Kidney (tissue), 14 donors: Measurements from ENCODE around the gene ASGR1. TPM values are rescaled to one million over a fixed set of nuclear protein-coding genes. Genes with fewer than 3 reads are reported as not detected.

Experiments
- DNase-seq, 5 donors: peaks; one replicate each; pipeline ENCODE4 v3.0.0-alpha.2; 2013 to 2020
- FAIRE-seq: peaks from 2 replicates; lab custom pipeline; 2012; peaks lifted over from hg19 to GRCh38; lab: Jason Lieb, UNC
- H3K27ac ChIP-seq, 2 donors: one replicate each; pipeline ENCODE4 v1.7.0; 2013; ENCODE audit warnings: low read depth in 2 of 2, low read length in 2 of 2, inconsistent platforms in 1 of 2
- H3K27me3 ChIP-seq: one replicate; pipeline ENCODE4 v1.7.1; 2013; ENCODE audit warnings: low read length, inconsistent platforms; ENCODE audit not compliant: control insufficient read depth, insufficient read depth
- H3K36me3 ChIP-seq, 3 donors: one replicate each; pipeline versions ENCODE4 v1.7.0 to v1.7.1; 2013; ENCODE audit warnings: low read length in 3 of 3, control low read depth in 1 of 3, inconsistent platforms in 1 of 3; ENCODE audit not compliant: insufficient read depth in 3 of 3, control insufficient read depth in 2 of 3
- H3K4me1 ChIP-seq, 3 donors: one replicate each; pipeline versions ENCODE4 v1.7.0 to v1.7.1; 2013; ENCODE audit warnings: low read length in 3 of 3, inconsistent platforms in 1 of 3, low read depth in 1 of 3; ENCODE audit not compliant: control insufficient read depth in 2 of 3, insufficient read depth in 2 of 3
- H3K4me3 ChIP-seq, 3 donors: one replicate each; pipeline versions ENCODE4 v1.7.0 to v1.8.1; 2013; ENCODE audit warnings: low read length in 3 of 3, control low read depth in 1 of 3, inconsistent platforms in 1 of 3
- H3K9ac ChIP-seq, 3 donors: one replicate each; pipeline versions ENCODE4 v1.7.0 to v1.7.1; 2013; ENCODE audit warnings: low read length in 3 of 3, control low read depth in 1 of 3, inconsistent platforms in 1 of 3
- H3K9me3 ChIP-seq, 3 donors: one replicate each; pipeline versions ENCODE4 v1.7.0 to v1.7.1; 2013; ENCODE audit warnings: low read length in 3 of 3, control low read depth in 1 of 3, inconsistent platforms in 1 of 3; ENCODE audit not compliant: control insufficient read depth in 2 of 3, insufficient read depth in 1 of 3
- intact Hi-C: fragments of 100-400 bp; cut with DNase I; formaldehyde crosslinking; loops from one replicate; pipeline ENCODE4 v1.11.1; 2022
- microRNA-seq: library from miRNA; unstranded; fragments of <30 nt; microRNA quantifications from one replicate; pipeline ENCODE4 v1.2.0, GENCODE V29; 2020
- polyA plus RNA-seq: library from polyadenylated mRNA; stranded (reverse); fragments of 350-450 nt; fragmentation: Illumina TruSeq; extraction: RNeasy Lipid Tissue Mini Kit (QIAGEN cat#74804); gene quantifications from one replicate; pipeline ENCODE4 v1.2.3, GENCODE V29; 2014; ENCODE audit warnings: low read depth, low replicate concordance; ENCODE audit not compliant: insufficient read depth
- total RNA-seq: library from RNA; stranded (reverse); fragmentation: NEBNext Ultra II Directional; extraction: Animal tissue kit (Norgen Biotek cat#: 25700); gene quantifications from one replicate; pipeline ENCODE4 v1.2.1, GENCODE V29; 2021
- TF ChIP-seq, protein P1 (sequence below): IDR thresholded peaks from 3 replicates; pipeline ENCODE4 v1.5.1; 2012; ENCODE audit warnings: mild to moderate bottlenecking, moderate library complexity, borderline replicate concordance; ENCODE audit not compliant: insufficient read depth; ENCODE audit errors: extremely low read depth
- donor health status: control.
- donor health status: control.
- donor health status: control.
- donor health status: control.
- donor health status: control.
- donor health status: DM: yes; HTN: yes; CAD: no.
- donor health status: Normal renal cell carcinoma (clear cell type).

Gene ASGR1
- total and polyA plus RNA-seq, 2 donors from 2014 or later = 1.4 to 2.1 TPM

DNA sequence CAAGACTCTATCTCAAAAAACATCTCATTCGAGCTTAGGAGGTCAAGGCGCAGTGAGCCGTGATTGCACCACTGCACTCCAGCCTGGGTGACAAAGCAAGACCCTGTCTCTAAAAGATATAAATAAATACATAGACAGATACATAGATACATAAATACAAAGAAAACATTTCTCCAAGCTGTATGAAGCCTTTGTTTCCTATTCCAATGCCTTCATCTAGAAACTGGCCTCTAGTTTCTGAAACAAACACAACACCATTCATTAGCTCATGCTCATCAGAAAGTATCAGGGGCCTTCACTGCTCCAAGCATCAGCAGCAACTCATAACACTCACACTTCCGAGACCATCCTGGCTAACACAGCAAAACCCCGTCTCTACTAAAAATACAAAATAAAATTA is 54.2 kb downstream of the ASGR1 start:
- intact Hi-C loops = no loop called here
- no peak overlapping the region for H3K9ac ChIP-seq
- H3K27ac ChIP-seq = no peak overlapping the region
- H3K27me3 ChIP-seq = no peaks in the 10 kb centered on the region
- H3K9me3 ChIP-seq = no peaks in the 10 kb centered on the region
- no peak for FAIRE-seq
- no peaks in the 10 kb centered on the region for H3K36me3 ChIP-seq
- no peak overlapping the region for H3K4me3 ChIP-seq
- peak in 1 of 5 donors; percentile 3 for DNase-seq
- H3K4me1 ChIP-seq = no peaks in the 10 kb centered on the region
- TF ChIP-seq, protein P1, sequence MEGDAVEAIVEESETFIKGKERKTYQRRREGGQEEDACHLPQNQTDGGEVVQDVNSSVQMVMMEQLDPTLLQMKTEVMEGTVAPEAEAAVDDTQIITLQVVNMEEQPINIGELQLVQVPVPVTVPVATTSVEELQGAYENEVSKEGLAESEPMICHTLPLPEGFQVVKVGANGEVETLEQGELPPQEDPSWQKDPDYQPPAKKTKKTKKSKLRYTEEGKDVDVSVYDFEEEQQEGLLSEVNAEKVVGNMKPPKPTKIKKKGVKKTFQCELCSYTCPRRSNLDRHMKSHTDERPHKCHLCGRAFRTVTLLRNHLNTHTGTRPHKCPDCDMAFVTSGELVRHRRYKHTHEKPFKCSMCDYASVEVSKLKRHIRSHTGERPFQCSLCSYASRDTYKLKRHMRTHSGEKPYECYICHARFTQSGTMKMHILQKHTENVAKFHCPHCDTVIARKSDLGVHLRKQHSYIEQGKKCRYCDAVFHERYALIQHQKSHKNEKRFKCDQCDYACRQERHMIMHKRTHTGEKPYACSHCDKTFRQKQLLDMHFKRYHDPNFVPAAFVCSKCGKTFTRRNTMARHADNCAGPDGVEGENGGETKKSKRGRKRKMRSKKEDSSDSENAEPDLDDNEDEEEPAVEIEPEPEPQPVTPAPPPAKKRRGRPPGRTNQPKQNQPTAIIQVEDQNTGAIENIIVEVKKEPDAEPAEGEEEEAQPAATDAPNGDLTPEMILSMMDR = no peak

DNA sequence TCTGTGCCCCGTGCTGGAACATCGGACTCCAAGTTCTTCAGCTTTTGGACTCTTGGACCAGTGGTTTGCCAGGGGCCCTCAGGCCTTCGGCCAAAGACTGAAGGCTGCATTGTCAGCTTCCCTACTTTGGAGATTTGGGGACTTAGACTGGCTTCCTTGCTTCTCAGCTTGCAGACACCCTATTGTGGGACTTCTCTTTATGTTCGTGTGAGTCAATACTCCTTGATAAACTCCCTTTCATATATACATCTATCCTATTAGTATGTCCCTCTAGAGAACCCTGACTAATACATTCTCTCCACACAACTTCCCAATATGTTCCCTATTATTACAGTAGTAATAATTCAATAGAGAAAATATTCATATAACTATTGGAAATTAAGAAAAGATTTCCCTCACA is 55.3 kb downstream of the ASGR1 start:
- FAIRE-seq (no peak), DNase-seq (no peak)
- intact Hi-C loops = no loop called here
- no peak overlapping the region for H3K27ac ChIP-seq
- no peaks in the 10 kb centered on the region for H3K9me3 ChIP-seq
- no peaks in the 10 kb centered on the region for H3K27me3 ChIP-seq
- H3K9ac ChIP-seq = no peak overlapping the region
- no peaks in the 10 kb centered on the region for H3K36me3 ChIP-seq
- no peaks in the 10 kb centered on the region for H3K4me1 ChIP-seq
- TF ChIP-seq, protein P1 = no peak
- H3K4me3 ChIP-seq = no peak overlapping the region

Small RNA genes within 50 kb of the gene (microRNA-seq; reads per million reads assigned to microRNA genes)
- 788 reads per million, percentile 78 among the genes with 10 or more reads in this experiment for gene MIR324

Other genes starting within 250 kb of the ASGR1 start
- gene ALOX12, start 183.3 kb downstream of the ASGR1 start, total RNA-seq = not detected
- gene ALOX12, start 183.3 kb downstream of the ASGR1 start, polyA plus RNA-seq = not detected
- 195 TPM for gene RNASEK, start 166.7 kb downstream of the ASGR1 start, total RNA-seq
- gene RNASEK, start 166.7 kb downstream of the ASGR1 start, polyA plus RNA-seq = 971 TPM
- 33.3 TPM for gene BCL6B, start 156.3 kb downstream of the ASGR1 start, total RNA-seq
- gene BCL6B, start 156.3 kb downstream of the ASGR1 start, polyA plus RNA-seq = 4.4 TPM
- gene SLC16A13, start 143.4 kb downstream of the ASGR1 start, total RNA-seq = 6.5 TPM
- gene SLC16A13, start 143.4 kb downstream of the ASGR1 start, polyA plus RNA-seq = 11.6 TPM
- gene SLC16A11, start 135.3 kb downstream of the ASGR1 start, total RNA-seq = 2.1 TPM
- 7.8 TPM for gene SLC16A11, start 135.3 kb downstream of the ASGR1 start, polyA plus RNA-seq
- 16.1 TPM for gene CLEC10A, start 99.1 kb downstream of the ASGR1 start, total RNA-seq
- gene CLEC10A, start 99.1 kb downstream of the ASGR1 start, polyA plus RNA-seq = 1.5 TPM
- 1.2 TPM for gene ASGR2, start 64.5 kb downstream of the ASGR1 start, total RNA-seq
- 1.4 TPM for gene ASGR2, start 64.5 kb downstream of the ASGR1 start, polyA plus RNA-seq
- 18.9 TPM for gene DLG4, start 40.5 kb upstream of the ASGR1 start, total RNA-seq
- 6.6 TPM for gene DLG4, start 40.5 kb upstream of the ASGR1 start, polyA plus RNA-seq
- gene ACADVL, start 40.6 kb upstream of the ASGR1 start, total RNA-seq = 689 TPM
- gene ACADVL, start 40.6 kb upstream of the ASGR1 start, polyA plus RNA-seq = 1,202 TPM
- gene DVL2, start 55.1 kb upstream of the ASGR1 start, total RNA-seq = 35.8 TPM
- gene DVL2, start 55.1 kb upstream of the ASGR1 start, polyA plus RNA-seq = 18.0 TPM
- 28.1 TPM for gene PHF23, start 60.1 kb upstream of the ASGR1 start, total RNA-seq
- gene PHF23, start 60.1 kb upstream of the ASGR1 start, polyA plus RNA-seq = 48.5 TPM
- gene GABARAP, start 63.1 kb upstream of the ASGR1 start, total RNA-seq = 477 TPM
- 1,483 TPM for gene GABARAP, start 63.1 kb upstream of the ASGR1 start, polyA plus RNA-seq
- 113 TPM for gene CTDNEP1, start 72.4 kb upstream of the ASGR1 start, total RNA-seq
- gene CTDNEP1, start 72.4 kb upstream of the ASGR1 start, polyA plus RNA-seq = 124 TPM
- gene ELP5, start 72.8 kb upstream of the ASGR1 start, total RNA-seq = 41.9 TPM
- 110 TPM for gene ELP5, start 72.8 kb upstream of the ASGR1 start, polyA plus RNA-seq
- gene CLDN7, start 83.1 kb upstream of the ASGR1 start, total RNA-seq = 233 TPM
- 119 TPM for gene CLDN7, start 83.1 kb upstream of the ASGR1 start, polyA plus RNA-seq
- 4.2 TPM for gene SLC2A4, start 102.3 kb upstream of the ASGR1 start, total RNA-seq
- 2.8 TPM for gene SLC2A4, start 102.3 kb upstream of the ASGR1 start, polyA plus RNA-seq
- 1.3 TPM for gene YBX2, start 115.3 kb upstream of the ASGR1 start, total RNA-seq
- 3.3 TPM for gene YBX2, start 115.3 kb upstream of the ASGR1 start, polyA plus RNA-seq
- gene EIF5A, start 128.3 kb upstream of the ASGR1 start, total RNA-seq = 306 TPM
- 434 TPM for gene EIF5A, start 128.3 kb upstream of the ASGR1 start, polyA plus RNA-seq
- gene GPS2, start 136.0 kb upstream of the ASGR1 start, total RNA-seq = 67.0 TPM
- 101 TPM for gene GPS2, start 136.0 kb upstream of the ASGR1 start, polyA plus RNA-seq
- 44.7 TPM for gene NEURL4, start 150.0 kb upstream of the ASGR1 start, total RNA-seq
- 21.2 TPM for gene NEURL4, start 150.0 kb upstream of the ASGR1 start, polyA plus RNA-seq
- gene ACAP1, start 157.2 kb upstream of the ASGR1 start, total RNA-seq = 26.0 TPM
- 9.9 TPM for gene ACAP1, start 157.2 kb upstream of the ASGR1 start, polyA plus RNA-seq
- 14.4 TPM for gene KCTD11, start 172.8 kb upstream of the ASGR1 start, total RNA-seq
- 7.2 TPM for gene KCTD11, start 172.8 kb upstream of the ASGR1 start, polyA plus RNA-seq
- gene TMEM95, start 175.8 kb upstream of the ASGR1 start, total RNA-seq = not detected
- gene TMEM95, start 175.8 kb upstream of the ASGR1 start, polyA plus RNA-seq = not detected
- gene TNK1, start 201.7 kb upstream of the ASGR1 start, total RNA-seq = 9.3 TPM
- gene TNK1, start 201.7 kb upstream of the ASGR1 start, polyA plus RNA-seq = 7.6 TPM
- 35.0 TPM for gene PLSCR3, start 215.2 kb upstream of the ASGR1 start, total RNA-seq
- 26.4 TPM for gene PLSCR3, start 215.2 kb upstream of the ASGR1 start, polyA plus RNA-seq
- gene TMEM256, start 224.7 kb upstream of the ASGR1 start, total RNA-seq = 55.8 TPM
- gene TMEM256, start 224.7 kb upstream of the ASGR1 start, polyA plus RNA-seq = 389 TPM
- 23.4 TPM for gene NLGN2, start 228.5 kb upstream of the ASGR1 start, total RNA-seq
- gene NLGN2, start 228.5 kb upstream of the ASGR1 start, polyA plus RNA-seq = 7.3 TPM
- not detected for gene SPEM1, start 241.0 kb upstream of the ASGR1 start, total RNA-seq
- not detected for gene SPEM1, start 241.0 kb upstream of the ASGR1 start, polyA plus RNA-seq
- not detected for gene SPEM2, start 246.2 kb upstream of the ASGR1 start, total RNA-seq
- gene SPEM2, start 246.2 kb upstream of the ASGR1 start, polyA plus RNA-seq = not detected
- not detected for gene SPEM3, start 249.5 kb upstream of the ASGR1 start, total RNA-seq
- gene SPEM3, start 249.5 kb upstream of the ASGR1 start, polyA plus RNA-seq = not detected